H9 (cell line): ENCODE data around the gene ANKS1B. TPM values are rescaled to one million over a fixed set of nuclear protein-coding genes. Genes with fewer than 3 reads are reported as not detected.

Experiments used
- DNase-seq: peaks from one replicate; pipeline ENCODE4 v3.0.0-alpha.2; 2017
- H2AFZ ChIP-seq: one replicate; pipeline ENCODE4 v1.6.1; 2013; ENCODE audit warnings: mild to moderate bottlenecking, low read length, control low read depth, moderate library complexity
- H2AK5ac ChIP-seq: 2 replicates; pipeline ENCODE4 v1.6.1; 2013; ENCODE audit warnings: low read length, control low read depth, mixed read lengths; ENCODE audit not compliant: insufficient read length
- H2BK120ac ChIP-seq: one replicate; pipeline ENCODE4 v1.6.1; 2013; ENCODE audit warnings: low read depth, mild to moderate bottlenecking, low read length, control low read depth, inconsistent platforms; ENCODE audit not compliant: poor library complexity, severe bottlenecking
- H2BK12ac ChIP-seq: 2 replicates; pipeline ENCODE4 v1.6.1; 2013; ENCODE audit warnings: low read length, control low read depth, mixed read lengths, low read depth; ENCODE audit not compliant: insufficient read length
- H2BK15ac ChIP-seq: 2 replicates; pipeline ENCODE4 v1.6.1; 2013; ENCODE audit warnings: low read depth, low read length, control low read depth
- H2BK20ac ChIP-seq: one replicate; pipeline ENCODE4 v1.6.1; 2013; ENCODE audit warnings: low read depth, mild to moderate bottlenecking, low read length, control low read depth, inconsistent platforms; ENCODE audit not compliant: poor library complexity, severe bottlenecking
- H2BK5ac ChIP-seq: 2 replicates; pipeline ENCODE4 v1.6.1; 2013; ENCODE audit warnings: low read length, control low read depth, mixed read lengths; ENCODE audit not compliant: insufficient read length
- H3K14ac ChIP-seq: 2 replicates; pipeline ENCODE4 v1.6.1; 2013; ENCODE audit warnings: low read length, control low read depth; ENCODE audit not compliant: insufficient read depth
- H3K18ac ChIP-seq: 2 replicates; pipeline ENCODE4 v1.6.1; 2013; ENCODE audit warnings: low read depth, mild to moderate bottlenecking, mixed read lengths, low read length, control low read depth; ENCODE audit not compliant: insufficient read length
- H3K23ac ChIP-seq: 2 replicates; pipeline ENCODE4 v1.6.1; 2013; ENCODE audit warnings: low read length, control low read depth, mixed read lengths, low read depth; ENCODE audit not compliant: insufficient read length
- H3K23me2 ChIP-seq: 2 replicates; pipeline ENCODE4 v1.6.1; 2013; ENCODE audit warnings: low read depth, mild to moderate bottlenecking, mixed read lengths, low read length, control low read depth; ENCODE audit not compliant: insufficient read length, poor library complexity, severe bottlenecking
- H3K27ac ChIP-seq: 2 replicates; pipeline ENCODE4 v1.5.1; 2013; ENCODE audit warnings: low read length, control low read depth, mixed read lengths, low read depth; ENCODE audit not compliant: insufficient read length
- H3K27me3 ChIP-seq: 2 replicates; pipeline ENCODE4 v1.6.1; 2013; ENCODE audit warnings: low read length, control low read depth, inconsistent platforms; ENCODE audit not compliant: insufficient read depth
- H3K4ac ChIP-seq: 2 replicates; pipeline ENCODE4 v1.6.1; 2013; ENCODE audit warnings: low read depth, mild to moderate bottlenecking, control low read depth, inconsistent platforms, low read length, moderate library complexity
- H3K4me1 ChIP-seq: 2 replicates; pipeline ENCODE4 v1.6.1; 2013; ENCODE audit warnings: low read length, control low read depth, inconsistent platforms; ENCODE audit not compliant: insufficient read depth
- H3K4me2 ChIP-seq: 2 replicates; pipeline ENCODE4 v1.6.1; 2013; ENCODE audit warnings: low read length, control low read depth, mixed read lengths; ENCODE audit not compliant: insufficient read length, insufficient read depth
- H3K56ac ChIP-seq: 2 replicates; pipeline ENCODE4 v1.6.1; 2013; ENCODE audit warnings: low read depth, mild to moderate bottlenecking, mixed read lengths, low read length, control low read depth; ENCODE audit not compliant: insufficient read length
- H3K79me1 ChIP-seq: 2 replicates; pipeline ENCODE4 v1.6.1; 2013; ENCODE audit warnings: low read depth, mild to moderate bottlenecking, moderate library complexity, low read length, control low read depth, inconsistent platforms; ENCODE audit not compliant: insufficient read depth, poor library complexity, severe bottlenecking
- H3K79me2 ChIP-seq: 2 replicates; pipeline ENCODE4 v1.6.1; 2013; ENCODE audit warnings: low read length, control low read depth, inconsistent platforms; ENCODE audit not compliant: insufficient read depth
- H3K9ac ChIP-seq: 2 replicates; pipeline ENCODE4 v1.6.1; 2013; ENCODE audit warnings: low read length, control low read depth, mixed read lengths; ENCODE audit not compliant: insufficient read length; ENCODE audit errors: extremely low read depth
- H3K9me3 ChIP-seq: one replicate; pipeline ENCODE4 v1.6.1; 2013; ENCODE audit warnings: low read depth, low read length, inconsistent platforms; ENCODE audit not compliant: control insufficient read depth
- H3T11ph ChIP-seq: one replicate; pipeline ENCODE4 v1.6.1; 2013; ENCODE audit warnings: mild to moderate bottlenecking, low read length, control low read depth, inconsistent platforms
- H4K20me1 ChIP-seq: one replicate; pipeline ENCODE4 v1.6.1; 2013; ENCODE audit not compliant: control insufficient read depth, insufficient read length, insufficient read depth
- H4K5ac ChIP-seq: 2 replicates; pipeline ENCODE4 v1.6.1; 2013; ENCODE audit warnings: low read depth, mild to moderate bottlenecking, mixed read lengths, low read length, control low read depth; ENCODE audit not compliant: insufficient read length
- H4K8ac ChIP-seq: replicated peaks from 2 replicates; pipeline ENCODE4 v1.6.1; 2013; ENCODE audit warnings: low read length, control low read depth, mixed read lengths, low read depth; ENCODE audit not compliant: insufficient read length
- H4K91ac ChIP-seq: 2 replicates; pipeline ENCODE4 v1.6.1; 2013; ENCODE audit warnings: low read depth, mild to moderate bottlenecking, moderate library complexity, mixed read lengths, low read length, control low read depth; ENCODE audit not compliant: insufficient read length
- H3K27ac Mint-ChIP-seq, 3 experiments: 2 replicates in 2 of 3; 3 replicates in 1 of 3; pipeline ENCODE4 v1.8.0; 2020 to 2021; ENCODE audit warnings: mixed read lengths in 3 of 3, mild to moderate bottlenecking in 1 of 3, moderate library complexity in 1 of 3
- H3K27me3 Mint-ChIP-seq: 2 replicates; pipeline ENCODE4 v1.8.0; 2021; ENCODE audit warnings: low read depth, mild to moderate bottlenecking, moderate library complexity, mixed read lengths
- H3K36me3 Mint-ChIP-seq, 3 experiments: 2 replicates in 2 of 3; 3 replicates in 1 of 3; pipeline ENCODE4 v1.8.0; 2020 to 2021; ENCODE audit warnings: low read depth in 3 of 3, mixed read lengths in 3 of 3; ENCODE audit not compliant: insufficient read depth in 1 of 3
- H3K4me1 Mint-ChIP-seq, 2 experiments: 2 replicates each; pipeline ENCODE4 v1.8.0; 2020; ENCODE audit warnings: mixed read lengths in 2 of 2
- H3K4me3 Mint-ChIP-seq, 2 experiments: 2 replicates in 1 of 2; 3 replicates in 1 of 2; pipeline ENCODE4 v1.8.0; 2020 to 2021; ENCODE audit warnings: mild to moderate bottlenecking in 2 of 2, mixed read lengths in 2 of 2, moderate library complexity in 1 of 2
- H3K9me3 Mint-ChIP-seq, 2 experiments: 2 replicates in 1 of 2; 3 replicates in 1 of 2; pipeline ENCODE4 v1.8.0; 2020; ENCODE audit warnings: mild to moderate bottlenecking in 2 of 2, mixed read lengths in 2 of 2, moderate library complexity in 1 of 2
- CTCF ChIP-seq: fragments of 200-600 bp; sonication (generic); conservative IDR thresholded peaks from 3 replicates; pipeline ENCODE4 v1.8.0; 2021; ENCODE audit warnings: antibody characterized with exemption, mild to moderate bottlenecking
- WGBS: extraction: QIAGEN DNeasy Blood & Tissue Kit; methylation state at CpG from one replicate; pipeline ENCODE4 v1.1.7; 2013; ENCODE audit warnings: missing lambda C conversion rate, low lambda C conversion rate, mixed read lengths; ENCODE audit not compliant: insufficient read length; ENCODE audit errors: extremely low coverage; 5-methylcytosine and 5-hydroxymethylcytosine counted together
- total RNA-seq: library from RNA; stranded (reverse); gene quantifications from 2 replicates; pipeline ENCODE4 v1.2.1, GENCODE V29; 2021

ANKS1B gene
- total RNA-seq, 1 experiment from 2014 or later, result 4.1 TPM

GRCh38 chr12:98818239-98818638 lies 1166.5 kb downstream of the ANKS1B start:
- H3K27ac Mint-ChIP-seq, result no peak overlapping the region
- H4K5ac ChIP-seq, result no peak overlapping the region
- peaks cover 28 to 32% of the 10 kb centered on the region in 2 experiments for H3K4me1 Mint-ChIP-seq
- H2AFZ ChIP-seq, result no peak overlapping the region
- H3T11ph ChIP-seq, result no peak overlapping the region
- H4K8ac ChIP-seq, result no peak overlapping the region
- no peaks in the 10 kb centered on the region for H3K23me2 ChIP-seq
- no peak overlapping the region for H2BK12ac ChIP-seq
- DNase-seq, result no peak
- H3K14ac ChIP-seq, result no peak overlapping the region
- H4K20me1 ChIP-seq, result no peaks in the 10 kb centered on the region
- no peaks in the 10 kb centered on the region for H3K27me3 ChIP-seq
- no peak overlapping the region for H3K56ac ChIP-seq
- H2AK5ac ChIP-seq, result no peak overlapping the region
- H3K4ac ChIP-seq, result no peak overlapping the region
- no peak overlapping the region for H3K4me3 Mint-ChIP-seq
- H3K4me1 ChIP-seq, result peaks cover 3% of the 10 kb centered on the region; the same call in 1 of the 2 replicates
- no peak overlapping the region for H3K9ac ChIP-seq
- no peak overlapping the region for H2BK120ac ChIP-seq
- TF ChIP-seq CTCF, result no peak
- H2BK20ac ChIP-seq, result no peak overlapping the region
- H3K79me1 ChIP-seq, result no peaks in the 10 kb centered on the region
- no peaks in the 10 kb centered on the region for H3K9me3 ChIP-seq
- H3K23ac ChIP-seq, result no peak overlapping the region
- no peak overlapping the region for H2BK15ac ChIP-seq
- no peak overlapping the region for H3K18ac ChIP-seq
- H3K9me3 Mint-ChIP-seq, result no peaks in the 10 kb centered on the region; a peak in 1 of 5 replicates
- no peak overlapping the region for H4K91ac ChIP-seq
- H3K27me3 Mint-ChIP-seq, result no peaks in the 10 kb centered on the region
- H3K27ac ChIP-seq, result no peak overlapping the region
- no peak overlapping the region for H2BK5ac ChIP-seq
- no peaks in the 10 kb centered on the region for H3K79me2 ChIP-seq
- no peaks in the 10 kb centered on the region for H3K36me3 Mint-ChIP-seq
- WGBS, result no CpG with 5 or more reads among the region's 2 CpGs
- no peak overlapping the region for H3K4me2 ChIP-seq
